A673 (cell line): ENCODE results near the gene DDHD1. TPM values are rescaled to one million over a fixed set of nuclear protein-coding genes. Genes with fewer than 3 reads are reported as not detected.

Experiments used
- BruUV-seq: library from RNA; stranded (reverse); fragments of 400-500 nt; replicated peaks from 2 replicates; lab custom pipeline; 2021; lab: Mats Ljungman, UMichigan
- CTCF ChIA-PET: fragments of 300-600 bp; sonication (Branson Sonifier 250); formaldehyde crosslinking; loops from one replicate; lab custom pipeline; 2022; ENCODE audit warnings: antibody characterized with exemption; lab: Charles Lee
- POLR2A ChIA-PET: fragments of 300-600 bp; sonication (Branson Sonifier 250); formaldehyde crosslinking; loops from one replicate; lab custom pipeline; 2022; ENCODE audit warnings: antibody characterized with exemption; ENCODE audit not compliant: low non-redundant PET; lab: Charles Lee
- DNase-seq: peaks from one replicate; pipeline ENCODE4 v3.0.0-alpha.2; 2015; ENCODE audit warnings: low spot score
- H3K27ac ChIP-seq: fragments of 200-600 bp; sonication (generic); 2 replicates; pipeline ENCODE4 v1.5.1; 2016; ENCODE audit warnings: mixed run types, low read depth, mild to moderate bottlenecking, mixed read lengths, antibody characterized with exemption, low read length; ENCODE audit not compliant: poor library complexity, severe bottlenecking
- H3K27me3 ChIP-seq: fragments of 200-600 bp; sonication (generic); replicated peaks from 2 replicates; pipeline ENCODE4 v1.6.1; 2017; ENCODE audit warnings: mixed run types, low read depth, mild to moderate bottlenecking, mixed read lengths, antibody characterized with exemption, low read length; ENCODE audit not compliant: insufficient read depth, poor library complexity
- H3K36me3 ChIP-seq: fragments of 200-600 bp; sonication (generic); 2 replicates; pipeline ENCODE4 v1.6.1; 2016; ENCODE audit warnings: mixed run types, mild to moderate bottlenecking, mixed read lengths, antibody characterized with exemption, low read length; ENCODE audit not compliant: insufficient read depth, poor library complexity, severe bottlenecking
- H3K4me1 ChIP-seq: fragments of 200-600 bp; sonication (generic); 2 replicates; pipeline ENCODE4 v1.6.1; 2017; ENCODE audit warnings: mixed run types, mild to moderate bottlenecking, mixed read lengths, antibody characterized with exemption, low read length; ENCODE audit not compliant: insufficient read depth, poor library complexity, severe bottlenecking
- H3K4me3 ChIP-seq: fragments of 200-600 bp; sonication (generic); 2 replicates; pipeline ENCODE4 v1.5.1; 2016; ENCODE audit warnings: low read depth, mixed run types, mild to moderate bottlenecking, mixed read lengths, low read length; ENCODE audit not compliant: poor library complexity, severe bottlenecking
- H3K9me3 ChIP-seq: fragments of 200-600 bp; sonication (generic); 2 replicates; pipeline ENCODE4 v1.6.1; 2016; ENCODE audit warnings: mixed run types, low read depth, mild to moderate bottlenecking, mixed read lengths, antibody characterized with exemption, low read length; ENCODE audit not compliant: poor library complexity, severe bottlenecking
- EZH2 ChIP-seq: fragments of 200-600 bp; sonication (generic); IDR thresholded peaks from 2 replicates; pipeline ENCODE4 v1.6.1; 2017; ENCODE audit warnings: borderline replicate concordance, low read depth, mild to moderate bottlenecking, mixed read lengths, antibody characterized with exemption, low read length; ENCODE audit not compliant: poor library complexity, severe bottlenecking
- intact Hi-C: fragments of 100-400 bp; cut with micrococcal nuclease; formaldehyde crosslinking; loops from one replicate; pipeline ENCODE4 v1.10.0; 2022; ENCODE audit not compliant: unreplicated experiment
- total RNA-seq: library from RNA; stranded (reverse); gene quantifications from 2 replicates; pipeline ENCODE4 v1.2.3, GENCODE V29; 2021
- TF ChIP-seq, protein P1 (sequence below): fragments of 300-800, 200-600 bp; sonication (generic); conservative IDR thresholded peaks from 2 replicates; pipeline ENCODE4 v1.5.1; 2017; ENCODE audit warnings: low read depth, mild to moderate bottlenecking, antibody characterized with exemption, low read length, moderate library complexity, mixed read lengths

Gene DDHD1
- total RNA-seq, 1 experiment from 2014 or later = 21.9 TPM

DNA sequence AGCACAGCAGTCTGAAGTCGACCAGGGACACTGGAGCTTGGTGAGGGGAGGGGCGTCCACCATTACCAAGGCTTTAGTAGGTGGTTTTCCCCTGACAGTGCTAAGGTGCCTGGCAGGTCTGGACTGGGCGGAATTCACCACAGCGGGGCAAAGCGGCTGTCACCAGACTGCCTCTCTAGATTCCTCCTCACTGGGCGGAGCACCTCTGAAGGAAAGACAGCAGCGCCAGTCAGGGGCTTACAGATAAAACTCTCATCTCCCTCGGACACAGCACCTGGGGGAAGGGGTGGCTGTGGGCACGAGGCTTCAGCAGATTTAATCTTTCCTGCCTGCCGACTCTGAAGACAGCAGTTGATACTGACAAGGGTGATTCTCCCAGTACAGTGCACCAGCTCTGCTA lies 39.1 kb downstream of the DDHD1 start:
- no peak for DNase-seq
- TF ChIP-seq EZH2 = no peak
- TF ChIP-seq, protein P1, sequence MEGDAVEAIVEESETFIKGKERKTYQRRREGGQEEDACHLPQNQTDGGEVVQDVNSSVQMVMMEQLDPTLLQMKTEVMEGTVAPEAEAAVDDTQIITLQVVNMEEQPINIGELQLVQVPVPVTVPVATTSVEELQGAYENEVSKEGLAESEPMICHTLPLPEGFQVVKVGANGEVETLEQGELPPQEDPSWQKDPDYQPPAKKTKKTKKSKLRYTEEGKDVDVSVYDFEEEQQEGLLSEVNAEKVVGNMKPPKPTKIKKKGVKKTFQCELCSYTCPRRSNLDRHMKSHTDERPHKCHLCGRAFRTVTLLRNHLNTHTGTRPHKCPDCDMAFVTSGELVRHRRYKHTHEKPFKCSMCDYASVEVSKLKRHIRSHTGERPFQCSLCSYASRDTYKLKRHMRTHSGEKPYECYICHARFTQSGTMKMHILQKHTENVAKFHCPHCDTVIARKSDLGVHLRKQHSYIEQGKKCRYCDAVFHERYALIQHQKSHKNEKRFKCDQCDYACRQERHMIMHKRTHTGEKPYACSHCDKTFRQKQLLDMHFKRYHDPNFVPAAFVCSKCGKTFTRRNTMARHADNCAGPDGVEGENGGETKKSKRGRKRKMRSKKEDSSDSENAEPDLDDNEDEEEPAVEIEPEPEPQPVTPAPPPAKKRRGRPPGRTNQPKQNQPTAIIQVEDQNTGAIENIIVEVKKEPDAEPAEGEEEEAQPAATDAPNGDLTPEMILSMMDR = no peak
- BruUV-seq = no TSS peak
- Histone ChIP-seq H3K27ac (no peak overlapping the region), H3K9me3 (no peaks in the 10 kb centered on the region), H3K27me3 (no peaks in the 10 kb centered on the region), H3K4me3 (no peak overlapping the region), H3K36me3 (no peaks in the 10 kb centered on the region), H3K4me1 (peaks cover 10% of the 10 kb centered on the region)
- ChIA-PET POLR2A (no interaction called here), CTCF (no interaction called here)
- intact Hi-C loops = no loop called here

DNA sequence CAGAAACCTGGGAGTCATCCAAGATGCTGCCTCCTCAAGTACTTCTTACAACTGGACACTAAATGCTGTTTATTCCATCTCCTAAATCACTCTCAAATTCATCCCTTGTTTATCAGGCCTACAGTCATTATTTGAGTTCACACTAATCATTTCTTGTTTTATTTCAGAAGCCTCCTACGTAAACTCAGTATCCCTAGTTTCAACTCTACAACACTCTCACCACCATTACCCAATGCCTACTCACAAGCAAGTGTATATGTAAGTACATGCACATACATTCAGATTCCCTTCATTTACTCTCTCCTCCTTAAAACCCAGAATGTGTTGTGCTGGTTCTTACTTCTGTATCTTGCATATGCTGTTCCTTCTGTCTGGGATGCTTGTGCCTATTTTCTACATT lies 43.0 kb downstream of the DDHD1 start:
- Histone ChIP-seq H3K27me3 (no peaks in the 10 kb centered on the region), H3K27ac (no peak overlapping the region), H3K4me1 (peaks cover 10% of the 10 kb centered on the region), H3K9me3 (peaks cover 8% of the 10 kb centered on the region), H3K36me3 (no peaks in the 10 kb centered on the region), H3K4me3 (no peak overlapping the region)
- ChIA-PET POLR2A (interaction anchor here (1.0 kb wide), 1 partner anchor 39 kb away, joined by 4 read pairs; no protein-coding TSS in a partner anchor), CTCF (no interaction called here)
- no TSS peak for BruUV-seq
- no peak for TF ChIP-seq EZH2
- TF ChIP-seq, protein P1 = no peak
- intact Hi-C loops = no loop called here
- DNase-seq = no peak

DNA sequence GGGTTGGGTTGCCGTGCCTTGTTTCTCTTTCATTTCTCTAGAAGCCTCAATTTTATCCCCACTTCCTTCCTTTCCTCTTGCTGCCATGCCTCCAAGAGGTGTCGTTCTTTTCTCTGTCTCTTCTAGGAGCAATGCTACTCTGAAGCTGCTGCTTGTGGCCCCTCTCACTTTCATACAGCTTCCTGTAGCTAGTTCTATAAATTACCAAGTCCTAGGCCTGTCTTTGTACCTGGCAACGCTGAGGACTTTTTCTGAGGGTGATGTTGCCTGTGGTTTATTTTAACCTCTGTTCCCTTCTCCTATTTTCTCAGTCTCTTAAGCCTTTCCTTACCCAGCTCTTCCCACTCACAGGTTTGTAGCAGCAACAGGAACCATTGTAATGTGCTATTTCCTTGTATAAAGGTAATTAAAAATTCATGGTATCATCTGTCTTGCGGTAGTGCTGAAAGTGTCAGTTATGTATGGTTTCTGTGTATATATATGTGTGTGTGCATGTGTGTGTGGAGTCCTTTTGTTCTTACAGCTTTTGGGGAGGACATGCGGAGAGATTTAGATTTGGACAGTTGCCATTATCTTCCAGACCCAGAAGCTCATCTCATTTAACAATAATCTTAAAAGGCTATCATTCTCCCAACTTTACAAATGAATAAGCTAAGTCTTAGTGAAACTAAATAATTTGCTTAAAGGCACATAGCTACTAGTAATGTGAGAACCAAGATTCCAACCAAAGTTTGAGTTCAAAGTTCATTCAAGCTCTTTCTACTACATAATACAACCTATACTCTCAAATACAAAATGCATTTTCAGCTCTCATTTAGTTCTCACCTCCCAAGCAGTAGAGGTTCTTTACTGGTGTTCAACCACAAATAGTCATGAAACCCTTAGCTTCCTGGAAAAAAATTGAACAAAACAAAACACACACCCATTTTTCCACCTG lies 43.8 kb downstream of the DDHD1 start:
- intact Hi-C loops = no loop called here
- CTCF ChIA-PET = no interaction called here
- H3K27ac ChIP-seq = peak overlapping the region; percentile 70
- H3K27me3 ChIP-seq = no peaks in the 10 kb centered on the region
- peaks cover 10% of the 10 kb centered on the region for H3K4me1 ChIP-seq
- no peaks in the 10 kb centered on the region for H3K36me3 ChIP-seq
- TF ChIP-seq, protein P1 = no peak
- no peak for TF ChIP-seq EZH2
- no TSS peak for BruUV-seq
- peak; percentile 46 for DNase-seq
- POLR2A ChIA-PET = interaction anchor here (1.0 kb wide), 1 partner anchor 40 kb away, joined by 4 read pairs; no protein-coding TSS in a partner anchor
- H3K9me3 ChIP-seq = peaks cover 8% of the 10 kb centered on the region
- peak overlapping the region; percentile 32 for H3K4me3 ChIP-seq
